HEK293 (cell line): ENCODE measurements around the gene PTPN20.
"Not testable (repeated sequence)": the region's sequence is repeated elsewhere in the genome, so short reads cannot be mapped to it uniquely, and the experiment has no call there.

ENCODE experiments used
- SETDB1 ChIP-seq: IDR thresholded peaks from one replicate; pipeline ENCODE4 v1.6.1; 2017; ENCODE audit warnings: mild to moderate bottlenecking, low read length, moderate library complexity, mixed read lengths; ENCODE audit not compliant: insufficient read length
- ZIC2 ChIP-seq: fragments of 450-650 bp; formaldehyde crosslinking; IDR thresholded peaks from 2 replicates; pipeline ENCODE4 v1.5.1; 2016; ENCODE audit warnings: missing biosample characterization, missing genetic modification characterization
- ZNF24 ChIP-seq: fragments of 450-650 bp; formaldehyde crosslinking; IDR thresholded peaks from 2 replicates; pipeline ENCODE4 v1.5.1; 2016; ENCODE audit warnings: missing biosample characterization, missing genetic modification characterization
- TF ChIP-seq, protein P1 (sequence below): fragments of 450-650 bp; formaldehyde crosslinking; IDR thresholded peaks from 2 replicates; pipeline ENCODE4 v1.5.1; 2016; ENCODE audit warnings: missing biosample characterization, missing genetic modification characterization

DNA sequence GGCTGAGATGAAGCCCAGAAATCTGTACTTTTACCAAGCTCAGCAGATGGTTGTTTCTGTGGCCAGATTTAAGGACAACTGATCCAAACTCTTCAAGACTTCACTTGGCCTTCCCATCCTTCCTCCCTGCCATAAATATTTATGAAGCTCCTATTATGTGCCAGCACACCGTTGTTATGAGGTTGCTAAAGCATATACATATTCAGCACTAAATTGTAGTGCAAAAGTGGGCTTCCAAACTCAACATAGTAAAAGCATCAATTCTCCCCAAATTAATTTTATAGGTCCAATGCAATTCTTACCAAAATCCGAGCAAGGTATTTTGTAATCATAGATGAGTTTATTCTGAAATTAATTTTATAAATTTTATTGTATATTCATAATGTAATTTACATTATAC, 10.0 kb upstream of the PTPN20 start:
- TF ChIP-seq ZIC2; SETDB1; ZNF24 (tag by site-specific recombination): not testable (repeated sequence)
- TF ChIP-seq, protein P1, sequence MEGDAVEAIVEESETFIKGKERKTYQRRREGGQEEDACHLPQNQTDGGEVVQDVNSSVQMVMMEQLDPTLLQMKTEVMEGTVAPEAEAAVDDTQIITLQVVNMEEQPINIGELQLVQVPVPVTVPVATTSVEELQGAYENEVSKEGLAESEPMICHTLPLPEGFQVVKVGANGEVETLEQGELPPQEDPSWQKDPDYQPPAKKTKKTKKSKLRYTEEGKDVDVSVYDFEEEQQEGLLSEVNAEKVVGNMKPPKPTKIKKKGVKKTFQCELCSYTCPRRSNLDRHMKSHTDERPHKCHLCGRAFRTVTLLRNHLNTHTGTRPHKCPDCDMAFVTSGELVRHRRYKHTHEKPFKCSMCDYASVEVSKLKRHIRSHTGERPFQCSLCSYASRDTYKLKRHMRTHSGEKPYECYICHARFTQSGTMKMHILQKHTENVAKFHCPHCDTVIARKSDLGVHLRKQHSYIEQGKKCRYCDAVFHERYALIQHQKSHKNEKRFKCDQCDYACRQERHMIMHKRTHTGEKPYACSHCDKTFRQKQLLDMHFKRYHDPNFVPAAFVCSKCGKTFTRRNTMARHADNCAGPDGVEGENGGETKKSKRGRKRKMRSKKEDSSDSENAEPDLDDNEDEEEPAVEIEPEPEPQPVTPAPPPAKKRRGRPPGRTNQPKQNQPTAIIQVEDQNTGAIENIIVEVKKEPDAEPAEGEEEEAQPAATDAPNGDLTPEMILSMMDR (tag by site-specific recombination) = not testable (repeated sequence)
